VCaP (cell line): ENCODE data around the gene LRRC3B.

Source experiments
- H3K27ac ChIP-seq: fragments of 450-650 bp; 2 replicates; pipeline ENCODE4 v1.5.1; 2017
- TF ChIP-seq, protein P1 (sequence below): fragments of 450-650 bp; conservative IDR thresholded peaks from 2 replicates; pipeline ENCODE4 v1.5.1; 2017; ENCODE audit warnings: mild to moderate bottlenecking, moderate library complexity

The LRRC3B gene

DNA sequence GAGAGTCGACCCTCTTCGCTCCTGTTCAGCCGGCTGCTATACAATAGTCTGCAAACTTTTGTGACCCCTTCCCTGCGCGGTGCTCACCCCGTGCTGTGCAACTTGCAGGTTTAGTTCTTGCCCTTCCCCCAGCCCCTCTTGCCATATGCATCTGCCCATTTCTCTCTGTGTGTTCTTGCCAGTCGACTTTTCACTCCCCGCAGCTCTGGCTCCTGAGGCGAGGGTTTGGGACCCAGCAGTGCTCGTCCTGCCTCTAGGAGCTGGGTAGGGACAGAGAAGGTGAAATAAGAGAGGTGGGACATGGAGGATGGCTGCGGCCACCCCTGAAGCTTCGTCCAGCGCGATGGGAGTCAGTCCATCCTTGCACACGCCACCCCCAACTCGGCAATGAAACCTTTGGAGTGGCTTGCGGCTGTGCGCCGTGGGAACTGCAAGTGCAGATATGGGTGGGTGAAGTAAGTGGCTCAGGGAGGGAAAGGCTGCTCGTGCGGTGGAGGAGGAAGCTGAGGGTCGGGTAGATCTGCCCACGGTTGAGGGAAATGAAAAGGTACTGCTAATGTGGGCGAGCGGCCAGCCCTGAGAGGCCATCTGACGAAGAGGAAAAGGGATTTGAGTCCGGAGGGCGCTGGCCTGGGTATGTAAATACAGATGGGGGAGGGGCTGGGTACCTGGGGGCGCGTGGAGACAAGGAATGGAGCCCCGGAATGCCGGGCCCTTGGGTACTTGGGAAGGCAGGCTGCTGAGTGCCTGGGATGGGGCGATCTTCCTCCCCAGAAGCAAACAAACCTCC, 1.0 kb downstream of the LRRC3B start:
- no peak overlapping the region for H3K27ac ChIP-seq
- TF ChIP-seq, protein P1, sequence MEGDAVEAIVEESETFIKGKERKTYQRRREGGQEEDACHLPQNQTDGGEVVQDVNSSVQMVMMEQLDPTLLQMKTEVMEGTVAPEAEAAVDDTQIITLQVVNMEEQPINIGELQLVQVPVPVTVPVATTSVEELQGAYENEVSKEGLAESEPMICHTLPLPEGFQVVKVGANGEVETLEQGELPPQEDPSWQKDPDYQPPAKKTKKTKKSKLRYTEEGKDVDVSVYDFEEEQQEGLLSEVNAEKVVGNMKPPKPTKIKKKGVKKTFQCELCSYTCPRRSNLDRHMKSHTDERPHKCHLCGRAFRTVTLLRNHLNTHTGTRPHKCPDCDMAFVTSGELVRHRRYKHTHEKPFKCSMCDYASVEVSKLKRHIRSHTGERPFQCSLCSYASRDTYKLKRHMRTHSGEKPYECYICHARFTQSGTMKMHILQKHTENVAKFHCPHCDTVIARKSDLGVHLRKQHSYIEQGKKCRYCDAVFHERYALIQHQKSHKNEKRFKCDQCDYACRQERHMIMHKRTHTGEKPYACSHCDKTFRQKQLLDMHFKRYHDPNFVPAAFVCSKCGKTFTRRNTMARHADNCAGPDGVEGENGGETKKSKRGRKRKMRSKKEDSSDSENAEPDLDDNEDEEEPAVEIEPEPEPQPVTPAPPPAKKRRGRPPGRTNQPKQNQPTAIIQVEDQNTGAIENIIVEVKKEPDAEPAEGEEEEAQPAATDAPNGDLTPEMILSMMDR: no peak

- no peak overlapping the region for H3K27ac ChIP-seq
- TF ChIP-seq, protein P1: no peak
Measured at GRCh38 chr3:26624209-26624765, 1.7 kb downstream of the LRRC3B start.

DNA sequence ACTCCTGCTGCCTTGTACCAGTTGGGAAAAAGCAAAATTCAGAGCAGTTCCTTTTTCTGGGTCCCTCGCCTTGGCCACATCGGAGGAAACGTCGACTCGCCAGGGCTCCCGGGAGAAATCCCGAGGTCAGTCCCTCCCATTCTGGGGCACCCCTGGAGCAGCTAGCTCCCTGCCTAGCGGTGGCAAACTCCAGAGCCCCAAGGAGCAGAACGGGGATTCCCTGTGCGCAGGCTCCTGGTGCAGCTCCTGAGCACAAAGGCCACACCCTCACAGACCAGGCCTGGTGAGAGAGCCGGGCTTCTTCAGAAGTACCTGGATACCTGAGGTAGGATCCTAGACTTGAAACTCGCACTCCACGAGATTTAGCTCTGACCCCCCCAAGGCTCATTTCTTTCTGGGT, 2.6 kb downstream of the LRRC3B start:
- TF ChIP-seq, protein P1: no peak
- no peak overlapping the region for H3K27ac ChIP-seq

GRCh38 chr3:26627080-26627479, 4.5 kb downstream of the LRRC3B start:
- no peak overlapping the region for H3K27ac ChIP-seq
- TF ChIP-seq, protein P1: no peak

DNA sequence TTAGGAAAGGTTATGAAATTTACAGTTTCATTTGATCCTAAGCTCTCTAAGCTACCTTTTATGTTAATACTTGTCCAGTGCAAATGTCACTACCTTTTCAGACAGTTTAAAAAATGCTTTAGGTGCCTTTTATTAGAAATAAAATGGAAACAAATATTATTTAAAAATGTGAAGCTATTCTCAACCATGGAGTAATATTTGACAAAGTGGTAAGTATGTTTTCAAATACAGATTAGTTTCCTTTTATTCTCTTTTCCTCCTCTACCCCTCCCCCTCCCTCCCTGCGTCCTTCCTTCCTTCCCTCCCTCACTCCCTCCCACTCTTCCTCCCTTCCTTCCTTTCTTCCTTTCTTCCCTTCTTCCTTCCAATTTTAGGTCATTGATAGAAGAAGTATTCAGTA, 6.3 kb downstream of the LRRC3B start:
- H3K27ac ChIP-seq: no peak overlapping the region
- TF ChIP-seq, protein P1: no peak

DNA sequence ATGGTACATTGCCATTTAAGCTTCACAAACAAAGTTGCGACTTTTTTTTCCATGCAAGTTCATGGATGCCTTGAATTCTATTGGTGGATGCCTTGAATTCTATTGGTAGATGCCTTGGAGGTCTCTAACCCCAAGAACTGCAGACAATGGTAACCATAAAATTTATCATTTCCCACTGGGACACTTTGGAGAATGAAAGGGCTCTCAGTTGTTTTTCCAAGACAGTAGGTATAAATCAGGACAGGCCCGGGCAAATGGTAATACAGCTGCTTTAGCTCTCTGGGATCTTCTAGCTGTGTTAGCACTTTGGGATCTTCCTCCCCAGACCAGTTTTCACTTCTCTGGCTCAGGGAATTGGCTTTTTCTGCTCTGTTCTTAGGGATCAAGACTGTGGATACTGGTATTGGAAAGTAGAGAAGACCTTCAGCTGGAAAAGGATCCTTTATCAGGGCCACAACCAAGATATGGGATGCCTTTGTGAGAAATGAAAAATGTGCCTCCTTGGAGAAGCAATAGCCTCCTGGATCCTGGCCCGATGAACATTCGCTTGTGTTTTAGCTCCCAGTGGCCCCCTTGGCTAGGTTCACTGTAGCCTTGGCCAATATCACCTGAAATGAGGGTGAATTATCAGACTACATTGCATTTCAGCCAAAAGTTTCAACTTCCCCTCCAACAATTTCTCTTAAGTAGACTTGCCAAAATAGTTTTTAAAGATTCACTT, 8.3 kb downstream of the LRRC3B start:
- H3K27ac ChIP-seq: no peak overlapping the region
- TF ChIP-seq, protein P1: no peak

DNA sequence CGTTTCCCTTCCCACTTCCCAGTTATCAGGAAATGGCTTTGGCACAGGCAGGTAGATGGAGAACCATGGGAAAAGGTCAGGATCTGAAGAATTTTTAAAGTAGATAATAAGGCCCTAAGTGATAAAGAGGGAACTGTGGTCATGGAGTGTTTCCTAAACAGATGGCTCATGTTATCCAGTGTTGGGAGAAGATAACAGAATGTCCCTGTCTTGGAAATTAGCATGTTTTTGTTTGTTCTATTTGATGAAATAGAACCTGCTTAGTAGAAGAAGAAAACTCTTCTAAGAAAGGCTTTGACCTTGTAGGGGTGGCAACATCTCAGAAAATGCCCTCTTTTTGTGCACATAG, 8.8 kb downstream of the LRRC3B start:
- no peak overlapping the region for H3K27ac ChIP-seq
- TF ChIP-seq, protein P1: no peak
